HG02610 (cell line): ENCODE measurements around the gene PAFAH1B1.

Experiments
- ATAC-seq: cut with Tn5 transposase; IDR thresholded peaks from one replicate; pipeline ENCODE4 v1.9.1; 2021; ENCODE audit warnings: mild to moderate bottlenecking, moderate library complexity; ENCODE audit not compliant: unreplicated experiment

Gene PAFAH1B1

DNA sequence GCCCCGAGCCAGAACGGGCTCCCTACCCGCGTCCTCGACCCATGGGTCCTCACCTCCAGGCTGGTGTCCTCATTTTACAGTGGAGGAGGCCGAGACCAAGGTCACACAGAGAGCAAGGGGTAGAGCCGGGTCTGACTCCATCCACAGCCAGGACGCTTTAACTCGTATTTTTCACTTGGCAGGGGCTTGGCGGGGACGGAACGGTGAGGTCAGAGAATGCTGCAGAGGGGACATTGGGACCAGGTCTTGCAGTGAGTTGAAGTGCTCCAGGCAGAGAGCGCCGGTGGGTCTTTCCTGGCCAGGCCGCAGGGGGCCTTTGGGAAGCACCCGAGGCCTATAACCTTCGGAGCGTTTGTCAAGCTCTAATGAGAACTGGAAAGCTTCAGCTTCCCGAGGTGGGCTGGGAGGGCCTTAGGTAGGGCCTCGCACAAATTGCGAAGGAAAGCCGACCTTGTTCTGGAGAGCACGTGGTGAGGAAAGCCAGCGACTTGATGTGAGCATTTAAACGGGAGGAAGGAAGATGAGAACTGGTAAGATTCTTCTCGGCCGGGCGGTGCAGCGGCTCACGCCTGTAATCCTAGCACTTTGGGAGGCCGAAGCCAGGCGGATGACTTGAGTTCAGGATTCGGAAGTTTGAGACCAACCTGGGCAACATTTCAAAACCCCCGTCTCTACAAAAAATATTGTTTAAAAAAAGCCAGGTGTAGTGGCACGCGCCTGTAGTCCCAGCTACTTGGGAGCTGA, 119.0 kb downstream of the PAFAH1B1 start:
- ATAC-seq = no peak

DNA sequence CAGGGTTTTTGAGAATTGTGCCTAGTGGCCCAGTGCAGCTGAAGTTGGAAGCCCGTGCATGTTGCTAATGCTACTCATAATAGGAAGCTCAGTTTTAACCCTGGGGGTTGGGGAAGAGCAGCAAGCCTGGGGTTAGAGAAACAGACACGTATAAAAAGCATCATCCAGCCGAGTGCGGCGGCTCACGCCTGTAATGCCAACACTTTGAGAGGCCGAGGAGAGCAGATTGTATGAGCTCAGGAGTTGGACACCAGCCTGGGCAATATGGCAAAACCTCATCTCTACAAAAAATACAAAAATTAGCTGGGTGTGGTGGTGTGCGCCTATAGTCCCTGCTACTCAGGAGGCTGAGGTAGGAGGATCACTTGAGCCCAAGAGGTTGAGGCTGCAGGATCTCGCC, 120.4 kb downstream of the PAFAH1B1 start:
- no peak for ATAC-seq

DNA sequence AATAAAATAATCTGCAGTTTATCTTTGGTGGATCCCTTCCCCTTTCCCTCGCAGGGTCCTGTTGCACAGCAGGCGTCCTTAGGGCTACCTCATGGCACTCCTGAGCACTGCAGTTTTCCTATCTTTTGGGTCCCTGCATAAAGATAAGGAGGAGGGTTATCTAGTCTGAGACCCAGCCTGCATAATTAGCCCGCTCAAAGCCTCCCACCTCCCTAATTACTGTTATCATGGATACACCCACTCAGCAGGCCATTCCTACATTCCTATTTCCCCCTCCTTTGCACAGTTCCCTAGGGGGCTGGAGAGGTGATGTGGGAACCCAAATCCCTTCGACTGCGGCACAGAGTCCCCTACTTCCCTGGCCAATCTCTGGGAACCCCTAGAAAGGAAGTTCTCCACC, 123.2 kb downstream of the PAFAH1B1 start:
- no peak for ATAC-seq

DNA sequence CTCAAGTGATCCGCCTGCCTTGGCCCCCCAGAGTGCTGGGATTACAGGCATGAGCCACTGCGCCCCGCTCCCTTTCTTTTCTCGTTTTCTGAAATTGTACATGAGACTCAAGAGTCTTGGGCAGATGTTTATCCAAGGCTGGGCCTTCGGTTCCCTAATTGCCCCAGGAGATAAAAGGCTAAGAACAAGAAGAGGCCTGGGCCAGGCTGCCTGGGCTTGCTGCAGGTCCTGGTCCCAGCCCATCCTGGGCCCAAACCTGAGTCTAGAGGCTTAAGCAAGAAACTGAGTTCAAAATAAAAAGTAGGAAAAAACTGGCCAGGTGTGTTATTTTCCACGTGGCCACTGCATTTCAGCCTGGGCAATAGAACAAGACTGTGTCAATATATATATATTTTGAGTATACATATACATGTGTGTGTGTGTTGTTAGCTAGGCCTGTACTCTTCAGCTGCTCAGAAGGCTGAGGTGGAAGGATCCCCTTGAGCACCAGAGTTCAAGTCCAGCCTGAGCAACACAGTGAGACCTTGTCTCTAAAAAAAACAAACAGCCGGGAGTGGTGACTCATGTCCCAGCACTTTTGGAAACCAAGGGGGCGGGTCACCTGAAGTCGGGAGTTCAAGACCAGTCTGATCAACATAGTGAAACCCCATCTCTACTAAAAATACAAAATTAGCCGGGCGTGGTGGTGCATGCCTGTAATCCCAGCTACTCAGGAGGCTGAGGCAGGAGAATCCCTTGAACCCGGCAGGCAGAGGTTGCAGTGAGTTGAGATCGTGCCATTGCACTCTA, 124.9 kb downstream of the PAFAH1B1 start:
- ATAC-seq = no peak

GRCh38 chr17:2719861-2720260, 126.4 kb downstream of the PAFAH1B1 start:
- no peak for ATAC-seq

- no peak for ATAC-seq
These were observed 128.1 kb downstream of the PAFAH1B1 start for GRCh38 chr17:2721603-2722002.

GRCh38 chr17:2722611-2723010, 129.2 kb downstream of the PAFAH1B1 start:
- no peak for ATAC-seq

- no peak for ATAC-seq
These were observed 130.1 kb downstream of the PAFAH1B1 start for GRCh38 chr17:2723505-2723996.

DNA sequence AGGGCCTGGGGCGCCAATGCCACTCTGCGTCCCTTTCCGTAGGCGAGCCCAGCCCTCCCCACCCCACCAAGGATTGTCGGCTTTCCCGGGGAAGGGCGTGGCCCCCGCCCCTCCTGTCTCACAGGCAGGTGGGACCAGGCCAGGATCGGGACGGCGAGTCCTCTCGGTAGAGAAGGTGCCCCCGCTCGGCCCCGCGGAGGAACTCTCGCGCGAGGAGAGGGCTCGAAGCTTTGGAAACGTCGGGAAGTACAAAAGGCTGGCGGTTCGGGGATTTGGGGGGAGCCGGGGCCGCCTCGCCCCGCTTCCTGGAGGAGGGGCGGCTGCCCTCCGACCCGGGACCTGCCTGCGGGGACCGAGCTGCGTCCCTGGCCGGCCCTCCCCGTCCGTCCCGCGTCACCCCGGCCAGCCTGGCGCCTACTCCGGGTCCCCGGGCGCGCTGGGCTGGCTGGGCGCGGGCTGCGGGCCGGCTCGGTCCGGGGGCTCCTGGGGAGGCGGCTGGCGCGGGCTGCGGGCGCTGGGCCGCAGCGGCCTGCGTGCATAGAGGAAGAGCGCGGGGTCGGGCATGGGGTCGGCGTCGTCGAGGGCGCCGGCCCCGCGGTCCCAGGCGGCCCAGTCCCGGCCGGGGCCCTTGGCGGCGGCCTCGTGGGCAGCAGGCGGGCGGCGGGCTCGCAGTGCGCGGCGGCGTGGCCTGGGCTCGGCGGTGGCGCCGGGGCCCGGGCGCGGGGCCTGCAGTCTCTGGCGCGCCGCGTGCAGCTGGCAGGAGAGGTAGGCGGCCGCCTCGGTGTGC, 130.7 kb downstream of the PAFAH1B1 start:
- no peak for ATAC-seq

GRCh38 chr17:2724784-2725164, 131.3 kb downstream of the PAFAH1B1 start:
- no peak for ATAC-seq

GRCh38 chr17:2730764-2731353, 137.4 kb downstream of the PAFAH1B1 start:
- no peak for ATAC-seq

- no peak for ATAC-seq
These were observed 138.4 kb downstream of the PAFAH1B1 start for GRCh38 chr17:2731807-2732206.

DNA sequence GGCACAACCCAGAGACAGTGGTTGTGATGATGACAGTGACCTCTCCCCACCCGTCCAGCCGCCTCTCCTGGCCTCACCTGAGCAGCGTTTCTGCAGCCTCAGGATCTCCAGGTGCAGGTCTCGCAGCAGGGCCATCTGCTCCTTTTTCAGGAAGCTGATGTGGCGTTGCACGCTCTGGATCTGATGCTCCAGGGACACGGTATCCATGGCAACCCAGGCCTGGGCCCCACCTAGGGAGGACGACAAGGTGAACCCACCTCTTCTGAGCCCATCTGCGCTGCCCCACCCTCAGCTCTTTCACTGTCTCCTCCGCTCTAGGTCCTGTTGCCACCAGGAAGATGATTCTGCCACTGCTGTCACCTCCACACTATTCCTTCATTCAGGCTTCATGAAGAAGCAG, 141.5 kb downstream of the PAFAH1B1 start:
- ATAC-seq = no peak
